CD8-positive, alpha-beta memory T cell (primary cell): ENCODE results near the gene KCTD1. TPM values are rescaled to one million over a fixed set of nuclear protein-coding genes. Genes with fewer than 3 reads are reported as not detected.
"Not testable (repeated sequence)": the region's sequence is repeated elsewhere in the genome, so short reads cannot be mapped to it uniquely, and the experiment has no call there.

ENCODE experiments used
- CTCF ChIA-PET: fragments of 350-600 bp; sonication (Branson Sonifier 250); formaldehyde crosslinking; loops from one replicate; lab custom pipeline; 2021; ENCODE audit warnings: antibody characterized with exemption; lab: Charles Lee
- POLR2A ChIA-PET: fragments of 350-600 bp; sonication (Branson Sonifier 250); formaldehyde crosslinking; loops from one replicate; lab custom pipeline; 2021; ENCODE audit warnings: antibody characterized with exemption; lab: Charles Lee
- DNase-seq, 5 donors: peaks; one replicate each; pipeline versions ENCODE4 v3.0.0 to v3.0.0-alpha.2; 2020 to 2022; ENCODE audit warnings: mixed read lengths in 1 of 5
- H3K27ac ChIP-seq: one replicate; pipeline ENCODE4 v1.7.0; 2013; ENCODE audit warnings: low read depth, mild to moderate bottlenecking, low read length, moderate library complexity
- H3K27me3 ChIP-seq: 2 replicates; pipeline ENCODE4 v1.7.0; 2013; ENCODE audit warnings: low read length, mild to moderate bottlenecking; ENCODE audit not compliant: insufficient read depth, poor library complexity, severe bottlenecking
- H3K36me3 ChIP-seq: 2 replicates; pipeline ENCODE4 v1.7.0; 2013; ENCODE audit warnings: mild to moderate bottlenecking, low read length, moderate library complexity; ENCODE audit not compliant: insufficient read depth
- H3K4me1 ChIP-seq: 2 replicates; pipeline ENCODE4 v1.7.0; 2013; ENCODE audit warnings: mild to moderate bottlenecking, low read length, moderate library complexity; ENCODE audit not compliant: insufficient read depth
- H3K4me3 ChIP-seq: 2 replicates; pipeline ENCODE4 v1.7.0; 2013; ENCODE audit warnings: mild to moderate bottlenecking, low read length
- H3K9me3 ChIP-seq: 2 replicates; pipeline ENCODE4 v1.7.0; 2013; ENCODE audit warnings: mild to moderate bottlenecking, low read length
- H3K27ac Mint-ChIP-seq, 8 donors: one replicate each; pipeline ENCODE4 v1.8.0; 2020 to 2021; ENCODE audit warnings: mixed read lengths in 8 of 8, mild to moderate bottlenecking in 6 of 8, inconsistent platforms in 3 of 8, moderate library complexity in 3 of 8
- H3K27me3 Mint-ChIP-seq, 2 donors: one replicate each; pipeline ENCODE4 v1.8.0; 2020 to 2021; ENCODE audit warnings: mixed read lengths in 2 of 2, mild to moderate bottlenecking in 1 of 2, moderate library complexity in 1 of 2
- H3K36me3 Mint-ChIP-seq, 3 donors: one replicate each; pipeline ENCODE4 v1.8.0; 2020 to 2021; ENCODE audit warnings: mixed read lengths in 3 of 3, inconsistent platforms in 1 of 3, mild to moderate bottlenecking in 1 of 3
- H3K4me1 Mint-ChIP-seq, 3 donors: one replicate each; pipeline ENCODE4 v1.8.0; 2020 to 2021; ENCODE audit warnings: mixed read lengths in 3 of 3, inconsistent platforms in 1 of 3, mild to moderate bottlenecking in 1 of 3
- H3K4me3 Mint-ChIP-seq, 7 donors: one replicate each; pipeline ENCODE4 v1.8.0; 2020 to 2021; ENCODE audit warnings: mixed read lengths in 7 of 7, mild to moderate bottlenecking in 6 of 7, moderate library complexity in 4 of 7, inconsistent platforms in 2 of 7
- H3K9me3 Mint-ChIP-seq, 5 donors: one replicate each; pipeline ENCODE4 v1.8.0; 2020 to 2022; ENCODE audit warnings: mixed read lengths in 5 of 5, mild to moderate bottlenecking in 3 of 5, moderate library complexity in 2 of 5, inconsistent platforms in 1 of 5
- polyA plus RNA-seq: library from polyadenylated mRNA; unstranded; fragments of 300-500 nt; fragmentation: Illumina TruSeq; gene quantifications from one replicate; pipeline ENCODE4 v1.2.3, GENCODE V29; 2021
- total RNA-seq, 2 experiments: library from RNA; stranded (reverse); gene quantifications; one replicate each; pipeline ENCODE4 v1.2.3, GENCODE V29; 2021

KCTD1 gene
- total and polyA plus RNA-seq, 3 experiments from 2014 or later, result 0.22 to 4.2 (median 3.5) TPM

DNA sequence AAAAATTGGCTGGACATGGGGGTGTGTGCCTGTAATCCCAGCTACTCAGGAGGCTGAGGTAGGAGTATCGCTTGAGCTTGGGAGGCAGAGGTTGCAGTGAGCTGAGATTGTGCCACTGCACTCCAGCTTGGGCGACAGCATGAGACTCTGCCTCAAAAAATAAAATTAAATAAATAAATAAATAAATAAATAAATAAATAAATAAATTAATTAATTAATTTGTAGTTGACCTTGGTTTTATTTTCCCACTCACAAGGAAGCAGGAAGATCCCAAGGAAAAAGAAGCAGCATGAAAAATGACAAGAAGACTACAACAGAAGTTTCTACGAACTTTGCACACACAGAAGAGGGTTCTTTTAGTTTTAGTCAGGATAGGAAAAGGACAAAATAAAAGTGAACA, 110.7 kb downstream of the KCTD1 start:
- H3K36me3 Mint-ChIP-seq, H3K9me3 ChIP-seq, H3K27me3 ChIP-seq, H3K4me3 Mint-ChIP-seq, H3K4me1 ChIP-seq, H3K9me3 Mint-ChIP-seq, H3K36me3 ChIP-seq, POLR2A ChIA-PET, H3K4me3 ChIP-seq, H3K4me1 Mint-ChIP-seq, DNase-seq, H3K27ac Mint-ChIP-seq, H3K27ac ChIP-seq, CTCF ChIA-PET: not testable (repeated sequence)
- H3K27me3 Mint-ChIP-seq, result peaks cover 10 to 28% of the 10 kb centered on the region in 2 donors

DNA sequence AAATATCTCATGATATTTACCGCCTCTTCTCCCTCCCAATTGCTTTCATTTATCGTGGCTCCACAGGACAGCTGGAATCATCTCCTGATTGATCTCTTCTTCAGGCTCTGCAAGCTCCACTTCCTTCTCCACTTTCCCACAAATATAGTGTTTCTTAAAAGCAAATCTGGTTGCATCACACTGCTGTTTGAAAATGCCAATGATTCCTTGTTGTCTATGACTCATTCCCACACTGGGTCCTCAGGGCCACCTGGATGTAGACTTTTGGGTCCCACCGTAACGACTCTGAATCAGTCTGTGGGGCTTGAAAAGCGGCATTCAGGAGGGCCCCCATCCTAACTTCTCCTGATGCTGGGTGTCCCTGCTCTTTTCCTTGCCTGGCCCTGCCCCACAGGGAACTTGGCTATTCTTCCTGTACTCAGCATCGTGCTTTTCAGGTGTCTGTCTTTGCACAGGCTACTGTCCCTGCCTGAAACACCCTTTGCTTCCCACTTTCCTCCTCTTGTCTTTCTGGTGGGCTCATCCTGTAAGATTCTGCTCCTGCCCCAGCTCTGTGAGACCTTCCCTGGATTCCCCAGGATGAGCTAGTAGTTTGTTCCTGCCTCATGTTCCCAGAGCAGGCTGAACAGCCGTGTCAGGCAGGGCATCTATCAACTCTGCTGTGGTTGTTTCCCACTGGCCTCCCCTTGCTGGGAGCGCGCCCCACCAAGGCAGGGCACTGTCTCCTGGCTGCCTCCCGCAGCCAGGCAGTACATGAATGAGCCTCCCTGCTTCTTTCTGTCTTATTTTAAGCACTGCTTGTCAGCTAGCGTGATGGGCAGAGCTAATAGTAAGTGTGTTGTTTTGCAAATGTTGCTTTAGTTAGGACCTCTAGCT, 111.9 kb downstream of the KCTD1 start:
- H3K9me3 Mint-ChIP-seq, result peaks cover 0 to 2% (median 0%) of the 10 kb centered on the region in 5 donors
- ChIA-PET POLR2A (no interaction called here), CTCF (no interaction called here)

DNA sequence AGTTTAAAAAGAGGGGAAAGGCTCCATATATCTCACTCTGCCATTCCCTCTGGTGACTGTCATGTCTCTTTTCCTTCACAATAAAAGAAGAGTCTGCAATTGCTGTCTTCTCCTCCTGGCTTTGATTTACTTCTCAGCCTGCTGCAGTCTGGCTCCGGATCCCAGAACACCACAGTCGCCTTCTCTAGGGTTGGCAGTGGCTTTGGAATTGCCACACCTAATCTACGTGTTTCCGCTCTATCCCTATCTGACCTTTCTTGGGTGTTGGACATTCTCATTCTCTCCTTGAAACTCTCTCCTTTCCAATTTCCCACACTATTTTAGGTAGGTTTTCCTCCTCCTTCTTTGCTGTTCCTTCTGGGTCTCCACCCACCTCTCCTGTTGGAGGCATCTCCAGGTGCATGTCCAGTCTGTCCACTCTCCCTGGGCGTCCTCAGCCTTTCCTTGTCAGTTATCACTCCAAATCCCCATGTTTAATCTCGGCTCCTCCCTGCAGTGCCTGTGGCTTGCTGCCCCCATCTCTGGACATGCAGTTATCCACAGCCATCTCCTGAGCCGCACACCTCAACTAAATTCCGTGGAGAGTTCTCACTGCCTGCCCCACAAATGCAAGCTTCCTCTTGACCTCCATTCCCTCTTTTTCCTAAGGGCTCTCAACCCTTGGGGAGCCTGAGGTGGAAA, 112.8 kb downstream of the KCTD1 start:
- Mint-ChIP-seq H3K36me3 (peaks cover 0 to 3% (median 0%) of the 10 kb centered on the region in 3 donors), H3K4me1 (no peaks in the 10 kb centered on the region), H3K9me3 (peaks cover 0 to 2% (median 0%) of the 10 kb centered on the region in 5 donors), H3K27ac (no peak overlapping the region), H3K27me3 (peaks cover 10 to 28% of the 10 kb centered on the region in 2 donors), H3K4me3 (no peak overlapping the region)
- Histone ChIP-seq H3K27ac (no peak overlapping the region), H3K36me3 (no peaks in the 10 kb centered on the region), H3K9me3 (no peaks in the 10 kb centered on the region), H3K4me1 (no peaks in the 10 kb centered on the region), H3K4me3 (no peak overlapping the region), H3K27me3 (no peaks in the 10 kb centered on the region)
- ChIA-PET CTCF (no interaction called here), POLR2A (no interaction called here)
- DNase-seq, result no peak

More for the DNA sequence above, 111.9 kb downstream of the KCTD1 start:
- H3K27me3 Mint-ChIP-seq, result peaks cover 10 to 28% of the 10 kb centered on the region in 2 donors
- no peaks in the 10 kb centered on the region for H3K36me3 ChIP-seq
- no peaks in the 10 kb centered on the region for H3K9me3 ChIP-seq
- H3K4me1 ChIP-seq, result no peaks in the 10 kb centered on the region
- H3K27ac Mint-ChIP-seq, result no peak overlapping the region
- H3K4me3 ChIP-seq, result no peak overlapping the region
- H3K27ac ChIP-seq, result no peak overlapping the region
- H3K4me1 Mint-ChIP-seq, result no peaks in the 10 kb centered on the region
- H3K4me3 Mint-ChIP-seq, result no peak overlapping the region
- H3K27me3 ChIP-seq, result no peaks in the 10 kb centered on the region
- H3K36me3 Mint-ChIP-seq, result peaks cover 0 to 3% (median 0%) of the 10 kb centered on the region in 3 donors
- DNase-seq, result no peak

DNA sequence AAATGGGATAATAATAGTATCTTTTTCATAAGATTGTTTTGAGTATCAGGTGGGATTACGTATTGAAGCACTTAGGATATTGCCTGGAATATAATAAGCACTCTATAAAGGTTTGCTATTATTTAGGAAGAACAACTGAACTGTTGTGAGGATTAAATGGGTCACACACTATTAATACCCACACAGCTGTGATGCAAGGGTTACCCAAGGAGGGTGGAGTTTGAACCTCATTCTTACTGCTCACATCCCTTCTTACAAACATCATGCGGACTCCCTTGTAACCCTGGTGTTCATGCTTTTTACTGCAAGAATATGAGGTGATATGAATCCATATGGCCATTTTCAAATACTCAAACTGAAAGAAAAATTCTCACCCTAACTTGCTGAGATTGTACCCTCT, 113.5 kb downstream of the KCTD1 start:
- Histone ChIP-seq H3K27me3 (no peaks in the 10 kb centered on the region), H3K27ac (no peak overlapping the region), H3K4me3 (no peak overlapping the region), H3K4me1 (no peaks in the 10 kb centered on the region), H3K9me3 (no peaks in the 10 kb centered on the region), H3K36me3 (no peaks in the 10 kb centered on the region)
- DNase-seq, result no peak
- no peak overlapping the region for H3K27ac Mint-ChIP-seq
- peaks cover 10 to 28% of the 10 kb centered on the region in 2 donors for H3K27me3 Mint-ChIP-seq
- H3K36me3 Mint-ChIP-seq, result peaks cover 0 to 3% (median 0%) of the 10 kb centered on the region in 3 donors
- CTCF ChIA-PET, result no interaction called here
- no peaks in the 10 kb centered on the region for H3K4me1 Mint-ChIP-seq
- POLR2A ChIA-PET, result no interaction called here
- H3K9me3 Mint-ChIP-seq, result peaks cover 0 to 2% (median 0%) of the 10 kb centered on the region in 5 donors
- H3K4me3 Mint-ChIP-seq, result no peak overlapping the region

DNA sequence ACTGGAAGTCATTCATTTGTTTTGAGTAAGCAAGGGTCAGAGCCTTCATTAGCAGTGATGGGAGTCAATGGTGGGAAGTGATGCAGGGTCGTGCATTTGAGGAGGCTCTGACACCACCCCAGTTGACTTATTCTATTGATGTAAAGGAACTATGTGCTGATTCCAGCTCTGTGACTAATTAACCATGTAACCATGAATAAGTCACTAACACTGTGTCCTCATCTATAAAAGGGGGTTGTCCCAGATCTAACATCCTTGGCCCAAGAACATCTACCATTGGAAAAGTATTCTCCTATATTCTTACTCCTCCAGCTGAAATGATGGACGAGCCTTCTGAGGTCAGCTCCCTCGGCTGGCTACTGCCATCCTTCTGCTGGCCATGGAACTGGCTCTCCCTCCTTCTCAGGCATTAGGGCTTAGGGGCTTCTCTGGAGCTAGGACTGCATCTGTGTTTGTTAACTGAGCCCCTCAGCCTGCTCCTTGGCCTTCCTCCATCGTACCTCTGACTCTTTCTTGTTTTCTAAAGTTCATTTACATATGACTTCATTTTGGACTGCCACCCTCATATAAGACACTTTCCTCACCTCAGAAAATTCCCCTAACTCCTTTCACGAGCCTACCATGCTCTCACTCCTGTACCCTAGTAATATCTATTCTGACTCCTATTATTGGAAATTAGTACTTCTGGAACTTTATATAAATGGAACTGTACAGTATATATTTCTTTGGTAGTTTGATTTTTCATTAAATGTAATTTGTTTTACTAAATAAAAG, 115.5 kb downstream of the KCTD1 start:
- no peak overlapping the region for H3K4me3 ChIP-seq
- peaks cover 10 to 15% of the 10 kb centered on the region in 2 donors for H3K27me3 Mint-ChIP-seq
- H3K27ac ChIP-seq, result no peak overlapping the region
- no peak overlapping the region for H3K27ac Mint-ChIP-seq
- no peaks in the 10 kb centered on the region for H3K4me1 ChIP-seq
- CTCF ChIA-PET, result no interaction called here
- no peak for DNase-seq
- no peaks in the 10 kb centered on the region for H3K9me3 ChIP-seq
- no peaks in the 10 kb centered on the region for H3K36me3 ChIP-seq
- H3K27me3 ChIP-seq, result no peaks in the 10 kb centered on the region
- peaks cover 0 to 2% (median 0%) of the 10 kb centered on the region in 5 donors for H3K9me3 Mint-ChIP-seq
- POLR2A ChIA-PET, result no interaction called here
- no peaks in the 10 kb centered on the region for H3K4me1 Mint-ChIP-seq
- no peak overlapping the region for H3K4me3 Mint-ChIP-seq
- H3K36me3 Mint-ChIP-seq, result peaks cover 0 to 3% (median 0%) of the 10 kb centered on the region in 3 donors

DNA sequence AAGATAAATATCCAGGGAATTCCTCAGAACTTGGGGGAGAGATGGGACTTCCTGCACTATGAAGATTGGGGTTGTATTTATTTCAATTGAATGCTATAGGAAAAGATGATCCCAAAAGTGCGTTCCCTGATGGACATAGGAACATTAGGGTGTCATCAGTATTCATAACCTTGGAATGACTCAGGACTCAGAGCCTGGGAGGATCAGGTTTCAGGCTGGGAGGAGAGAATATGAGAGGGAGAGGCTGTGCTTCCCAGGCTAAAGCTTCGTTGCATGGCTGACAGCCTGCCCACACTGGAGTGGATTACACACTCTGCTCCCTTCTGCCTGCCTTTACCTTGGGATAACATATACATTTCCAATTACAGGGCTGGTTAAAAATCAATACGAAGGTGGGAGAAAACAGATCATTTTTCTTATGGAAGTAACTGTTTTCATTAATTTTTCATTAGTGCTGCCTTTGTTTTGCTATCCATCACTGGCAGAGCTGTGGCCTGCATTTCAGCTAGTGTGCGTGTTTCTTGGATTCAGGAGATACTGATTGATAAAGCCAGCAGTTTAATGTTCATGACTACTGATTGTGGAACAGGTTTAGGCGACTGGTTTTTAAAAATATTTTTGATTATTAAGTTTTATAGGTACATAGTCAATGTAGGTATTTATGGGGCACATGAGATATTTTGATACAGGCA, 118.7 kb downstream of the KCTD1 start:
- Mint-ChIP-seq H3K4me3 (no peak overlapping the region), H3K4me1 (peaks cover 0 to 3% (median 2%) of the 10 kb centered on the region in 3 donors), H3K36me3 (peaks cover 0 to 1% (median 0%) of the 10 kb centered on the region in 3 donors), H3K9me3 (peaks cover 0 to 2% (median 0%) of the 10 kb centered on the region in 5 donors), H3K27ac (no peak overlapping the region), H3K27me3 (peaks cover 0 to 2% of the 10 kb centered on the region in 2 donors)
- Histone ChIP-seq H3K36me3 (no peaks in the 10 kb centered on the region), H3K9me3 (no peaks in the 10 kb centered on the region), H3K27me3 (no peaks in the 10 kb centered on the region), H3K4me1 (no peaks in the 10 kb centered on the region), H3K4me3 (no peak overlapping the region), H3K27ac (no peak overlapping the region)
- DNase-seq, result no peak
- ChIA-PET CTCF (no interaction called here), POLR2A (no interaction called here)

DNA sequence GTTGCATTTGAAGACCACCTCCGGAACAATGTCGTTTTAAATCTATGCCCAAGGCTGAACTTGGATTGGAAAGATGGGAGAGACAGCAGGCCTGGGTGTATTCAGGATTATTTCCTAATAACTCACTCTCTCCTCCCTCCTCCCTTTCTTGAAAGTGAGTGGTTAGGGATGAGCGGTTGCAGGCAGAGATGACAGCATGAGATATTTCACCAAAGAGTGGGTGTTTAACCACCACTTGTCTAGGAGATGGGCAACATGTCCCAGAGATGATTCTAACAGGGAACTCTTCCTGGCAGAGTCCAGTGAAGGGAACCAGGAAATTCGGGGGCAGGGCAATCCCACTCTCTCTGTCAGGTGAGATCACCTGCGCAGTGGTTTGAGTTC, 123.2 kb downstream of the KCTD1 start:
- no peak for DNase-seq
- H3K36me3 Mint-ChIP-seq, result peaks cover 0 to 1% (median 0%) of the 10 kb centered on the region in 3 donors

More for the DNA sequence above, 123.2 kb downstream of the KCTD1 start:
- H3K27me3 Mint-ChIP-seq, result no peaks in the 10 kb centered on the region
- ChIA-PET POLR2A (no interaction called here), CTCF (no interaction called here)
- Histone ChIP-seq H3K9me3 (no peaks in the 10 kb centered on the region), H3K4me1 (no peaks in the 10 kb centered on the region), H3K4me3 (no peak overlapping the region), H3K27me3 (no peaks in the 10 kb centered on the region), H3K36me3 (no peaks in the 10 kb centered on the region), H3K27ac (no peak overlapping the region)
- H3K27ac Mint-ChIP-seq, result no peak overlapping the region
- no peaks in the 10 kb centered on the region for H3K9me3 Mint-ChIP-seq
- no peak overlapping the region for H3K4me3 Mint-ChIP-seq
- peaks cover 0 to 3% (median 2%) of the 10 kb centered on the region in 3 donors for H3K4me1 Mint-ChIP-seq
